ENCODE measurements around the gene IL34.

DNA sequence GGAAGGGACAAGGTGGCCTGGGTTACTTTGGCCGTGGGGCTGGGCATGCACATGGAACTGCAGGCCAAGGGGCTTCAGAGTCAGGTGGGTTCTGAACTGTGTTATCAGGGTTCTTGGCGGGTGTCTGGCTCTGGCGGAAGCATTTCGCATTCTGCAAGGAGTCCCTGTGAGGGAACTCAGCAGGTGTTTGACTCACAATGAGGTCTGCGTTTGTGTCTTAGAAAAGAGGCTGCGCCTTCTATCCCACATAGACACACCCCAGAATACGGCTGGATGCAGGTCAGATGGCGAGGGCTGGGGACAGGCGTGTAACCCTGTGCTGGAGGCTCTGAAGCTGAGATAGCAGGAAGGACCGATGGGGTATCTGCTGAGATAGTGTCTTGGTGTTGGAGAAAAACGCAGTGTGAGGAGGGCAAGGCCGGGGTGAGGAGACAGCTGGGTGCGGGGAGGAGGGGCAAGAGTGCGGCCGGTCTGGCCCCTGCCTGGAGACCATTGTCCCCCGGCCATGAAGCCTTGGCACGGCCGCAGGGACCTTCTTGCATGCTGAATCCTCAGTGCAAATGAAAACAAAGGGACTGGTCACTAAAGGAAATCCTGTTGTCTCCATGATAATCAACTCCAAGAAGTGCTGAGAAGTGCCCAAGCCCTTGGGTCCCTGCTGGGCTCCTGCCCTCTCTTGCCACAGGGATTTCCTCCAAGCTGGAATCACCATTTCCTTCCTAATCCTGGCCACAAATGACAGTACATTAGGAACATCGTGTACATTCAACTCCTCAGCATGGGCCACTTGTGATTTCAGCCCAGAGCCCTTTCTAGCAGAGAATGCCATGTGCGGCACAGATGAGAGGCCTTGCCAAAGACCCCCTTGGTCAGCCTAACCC is 62.2 kb downstream of the IL34 start:
- TF ChIP-seq EZH2phosphoT487 (IDR thresholded peaks at IDR 0.05; ENCODE audit: low read length): no peak
- TF ChIP-seq, protein P1, sequence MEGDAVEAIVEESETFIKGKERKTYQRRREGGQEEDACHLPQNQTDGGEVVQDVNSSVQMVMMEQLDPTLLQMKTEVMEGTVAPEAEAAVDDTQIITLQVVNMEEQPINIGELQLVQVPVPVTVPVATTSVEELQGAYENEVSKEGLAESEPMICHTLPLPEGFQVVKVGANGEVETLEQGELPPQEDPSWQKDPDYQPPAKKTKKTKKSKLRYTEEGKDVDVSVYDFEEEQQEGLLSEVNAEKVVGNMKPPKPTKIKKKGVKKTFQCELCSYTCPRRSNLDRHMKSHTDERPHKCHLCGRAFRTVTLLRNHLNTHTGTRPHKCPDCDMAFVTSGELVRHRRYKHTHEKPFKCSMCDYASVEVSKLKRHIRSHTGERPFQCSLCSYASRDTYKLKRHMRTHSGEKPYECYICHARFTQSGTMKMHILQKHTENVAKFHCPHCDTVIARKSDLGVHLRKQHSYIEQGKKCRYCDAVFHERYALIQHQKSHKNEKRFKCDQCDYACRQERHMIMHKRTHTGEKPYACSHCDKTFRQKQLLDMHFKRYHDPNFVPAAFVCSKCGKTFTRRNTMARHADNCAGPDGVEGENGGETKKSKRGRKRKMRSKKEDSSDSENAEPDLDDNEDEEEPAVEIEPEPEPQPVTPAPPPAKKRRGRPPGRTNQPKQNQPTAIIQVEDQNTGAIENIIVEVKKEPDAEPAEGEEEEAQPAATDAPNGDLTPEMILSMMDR (IDR thresholded peaks at IDR 0.05; ENCODE audit: low read length): no peak
